HG02973 (cell line): ENCODE results near the gene PLSCR3.

ENCODE experiments used
- ATAC-seq: cut with Tn5 transposase; IDR thresholded peaks from one replicate; pipeline ENCODE4 v1.9.1; 2021; ENCODE audit warnings: moderate library complexity; ENCODE audit not compliant: unreplicated experiment

PLSCR3 gene

DNA sequence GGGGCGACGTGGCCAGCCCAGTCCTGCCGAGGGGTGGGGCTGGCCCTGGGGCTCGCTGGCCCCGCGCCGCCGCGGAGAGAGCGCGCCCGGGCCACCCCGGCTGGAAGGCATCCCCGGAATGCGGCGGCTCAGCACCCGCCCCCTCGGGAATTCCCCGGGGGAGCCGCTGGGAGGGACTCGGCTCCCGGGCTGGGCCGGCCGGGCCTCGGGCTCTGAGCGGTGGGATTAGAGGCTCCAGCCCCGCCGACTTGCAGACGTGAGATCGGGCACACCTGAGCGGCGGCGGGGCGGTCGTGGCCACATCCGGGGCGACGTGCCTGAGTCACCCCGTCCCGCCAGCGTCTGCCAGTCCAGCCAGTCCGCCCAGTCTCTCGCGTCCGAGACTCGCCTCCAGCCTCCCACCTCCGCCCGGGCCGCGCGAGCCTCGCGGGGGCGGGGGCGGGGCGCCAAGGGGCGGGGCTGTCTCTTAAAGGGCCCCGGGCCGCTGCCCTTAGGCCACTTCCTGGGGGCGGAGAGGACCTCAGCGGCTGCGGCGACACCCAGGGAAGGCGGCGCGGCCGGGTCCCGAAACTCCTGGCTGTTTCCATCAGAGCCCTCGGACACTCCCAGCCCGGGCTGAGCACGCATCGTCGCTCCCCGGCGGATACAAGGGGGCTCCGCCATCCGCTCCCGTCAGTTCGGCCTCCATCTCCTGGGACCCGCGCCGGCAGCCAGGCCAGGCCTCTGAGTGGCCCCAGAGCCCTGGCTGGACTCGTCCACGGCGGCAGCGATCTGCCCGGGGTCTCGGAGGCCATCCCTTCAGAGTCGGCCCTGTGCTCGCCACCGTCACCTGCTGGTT lies 42.4 kb downstream of the PLSCR3 start, which contains the start of gene KCTD11:
TSS of gene KCTD11 (plus strand) at position 498 of the 838 bp plus-strand sequence.
- peak; percentile 44 for ATAC-seq

DNA sequence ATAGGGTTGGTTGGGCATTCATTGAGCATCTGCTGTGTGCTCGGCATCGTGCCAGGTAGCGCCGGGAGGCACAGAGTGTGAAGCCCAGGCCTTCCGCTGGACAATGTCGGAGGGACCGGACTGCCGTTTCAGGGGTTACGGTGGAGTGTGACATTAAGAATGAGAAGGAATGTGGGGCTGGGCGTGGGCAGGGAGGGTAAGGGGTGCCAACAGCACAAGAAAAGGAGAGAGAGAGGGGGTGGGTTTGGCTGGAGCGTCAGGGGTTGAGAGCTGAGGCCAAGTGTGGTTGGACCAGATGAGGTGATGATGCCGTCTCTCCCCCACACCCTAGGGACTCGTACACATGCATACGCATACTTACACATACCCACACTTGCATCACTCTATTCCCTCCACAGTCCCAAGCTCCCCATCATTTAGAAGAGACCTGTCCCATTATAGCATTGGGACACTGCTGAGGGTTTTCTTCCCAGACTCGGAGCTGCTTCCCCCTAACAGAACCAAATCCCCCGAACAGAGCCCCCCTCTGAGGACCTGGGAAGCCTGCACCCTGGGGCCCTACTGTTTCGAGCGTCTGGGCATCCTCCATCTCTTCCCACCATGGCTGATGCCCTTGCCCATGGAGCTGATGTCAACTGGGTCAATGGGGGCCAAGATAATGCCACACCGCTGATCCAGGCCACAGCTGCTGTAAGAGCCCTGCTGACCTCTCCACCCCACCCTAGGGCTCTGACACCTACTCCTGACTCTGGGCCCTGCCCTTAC lies 45.7 kb downstream of the PLSCR3 start:
- ATAC-seq, result no peak

DNA sequence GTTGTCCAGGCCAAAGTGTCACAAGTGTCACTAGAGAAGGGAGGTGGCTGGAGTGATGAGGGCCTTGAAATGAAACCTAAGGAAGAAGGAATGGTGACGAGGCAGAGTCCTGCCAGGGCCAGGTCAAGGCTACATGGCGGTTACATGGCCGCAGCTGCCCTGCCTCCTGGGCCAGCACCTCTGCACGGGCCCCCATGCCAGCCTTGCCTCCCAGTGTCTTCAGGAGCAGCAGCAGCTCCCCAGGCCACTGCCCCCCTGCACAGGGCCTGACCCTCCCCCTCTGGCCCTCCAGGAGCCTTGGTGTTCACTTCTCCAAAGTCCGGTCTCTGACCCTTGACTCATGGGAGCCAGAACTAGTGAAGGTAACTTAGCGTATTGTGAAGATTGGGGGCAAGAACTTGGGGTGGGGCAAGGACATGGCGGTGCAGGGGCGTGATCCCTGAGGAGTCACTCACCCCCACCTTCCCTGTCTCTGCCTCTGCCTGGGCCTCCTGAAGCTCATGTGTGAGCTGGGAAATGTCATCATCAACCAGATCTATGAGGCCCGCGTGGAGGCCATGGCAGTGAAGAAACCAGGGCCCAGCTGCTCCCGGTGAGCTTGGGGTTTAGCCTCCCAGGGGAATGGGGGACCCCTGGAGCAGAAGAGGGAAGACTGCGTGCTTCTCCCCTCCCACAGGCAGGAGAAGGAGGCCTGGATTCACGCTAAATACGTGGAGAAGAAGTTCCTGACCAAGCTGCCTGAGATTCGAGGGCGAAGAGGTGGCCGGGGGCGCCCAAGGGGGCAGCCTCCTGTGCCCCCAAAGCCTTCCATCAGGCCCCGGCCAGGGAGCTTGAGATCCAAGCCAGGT lies 46.5 kb downstream of the PLSCR3 start:
- no peak for ATAC-seq

DNA sequence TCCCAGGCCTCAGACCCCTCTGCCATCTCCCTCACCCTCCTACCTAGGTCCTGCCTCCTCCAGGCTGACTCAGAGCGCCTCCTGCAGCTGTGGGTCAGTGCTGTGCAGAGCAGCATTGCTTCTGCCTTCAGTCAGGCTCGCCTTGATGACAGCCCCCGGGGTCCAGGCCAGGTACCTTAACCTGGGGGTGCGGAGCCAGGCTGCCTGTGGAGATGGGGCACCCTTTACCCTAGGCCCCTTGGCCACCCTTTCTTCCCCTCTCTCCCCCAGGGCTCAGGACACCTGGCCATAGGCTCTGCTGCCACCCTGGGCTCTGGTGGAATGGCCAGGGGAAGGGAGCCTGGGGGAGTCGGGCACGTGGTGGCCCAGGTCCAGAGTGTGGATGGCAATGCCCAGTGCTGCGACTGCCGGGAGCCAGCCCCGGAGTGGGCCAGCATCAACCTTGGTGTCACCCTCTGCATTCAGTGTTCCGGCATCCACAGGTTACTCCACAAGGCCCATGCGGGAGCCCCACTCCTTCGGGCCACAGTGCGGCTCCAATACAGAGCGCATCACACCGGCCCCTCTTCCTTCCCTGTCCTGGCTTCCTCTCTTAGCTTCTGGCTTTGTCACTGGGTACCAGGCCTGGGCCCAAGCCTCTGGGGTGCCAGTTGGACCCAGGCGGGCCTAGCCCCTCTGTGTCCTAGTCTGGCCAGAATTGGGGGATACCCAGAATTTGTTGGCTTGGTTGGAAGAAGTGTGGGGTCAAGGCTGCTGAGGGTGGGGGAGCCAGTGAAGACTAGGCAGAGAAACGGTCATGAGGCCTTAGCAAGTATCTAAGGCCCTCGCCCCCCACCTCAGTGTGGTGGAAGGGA lies 47.3 kb downstream of the PLSCR3 start:
- ATAC-seq, result no peak

DNA sequence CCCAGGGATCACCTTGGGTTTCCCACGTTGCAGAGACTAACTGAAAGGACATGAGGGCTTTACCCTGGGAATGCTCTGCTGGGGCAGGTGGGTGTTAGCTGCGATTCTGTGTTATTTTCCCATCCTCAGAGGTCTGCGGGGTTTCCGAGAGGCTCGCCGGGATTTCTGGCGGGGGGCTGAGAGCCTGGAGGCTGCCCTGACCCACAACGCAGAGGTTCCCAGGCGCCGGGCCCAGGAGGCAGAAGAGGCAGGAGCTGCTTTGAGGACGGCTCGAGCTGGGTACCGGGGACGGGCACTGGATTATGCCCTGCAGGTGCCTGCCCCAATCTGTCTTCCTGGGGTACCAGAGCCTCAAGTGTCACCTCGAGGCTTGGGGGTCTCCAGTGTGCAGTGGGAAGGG lies 51.1 kb downstream of the PLSCR3 start:
- ATAC-seq, result no peak

DNA sequence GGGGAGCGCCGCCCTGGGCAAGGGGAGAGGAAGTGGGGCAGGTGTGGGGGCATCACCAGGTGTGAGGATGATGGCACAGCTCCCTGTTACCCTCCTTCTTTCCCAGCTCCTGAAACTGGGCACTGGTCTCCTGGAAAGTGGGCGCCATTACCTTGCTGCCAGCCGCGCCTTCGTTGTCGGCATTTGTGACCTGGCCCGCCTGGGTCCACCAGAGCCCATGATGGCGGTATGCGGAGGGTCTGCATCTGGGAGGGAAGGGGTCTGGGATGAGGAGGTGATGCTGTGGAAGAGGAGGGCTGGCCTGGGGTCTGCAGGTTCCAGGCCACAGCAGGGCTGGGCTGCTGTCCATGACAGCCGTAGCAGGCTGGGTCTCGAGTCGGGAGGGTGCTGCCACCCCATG lies 52.5 kb downstream of the PLSCR3 start:
- ATAC-seq, result no peak

DNA sequence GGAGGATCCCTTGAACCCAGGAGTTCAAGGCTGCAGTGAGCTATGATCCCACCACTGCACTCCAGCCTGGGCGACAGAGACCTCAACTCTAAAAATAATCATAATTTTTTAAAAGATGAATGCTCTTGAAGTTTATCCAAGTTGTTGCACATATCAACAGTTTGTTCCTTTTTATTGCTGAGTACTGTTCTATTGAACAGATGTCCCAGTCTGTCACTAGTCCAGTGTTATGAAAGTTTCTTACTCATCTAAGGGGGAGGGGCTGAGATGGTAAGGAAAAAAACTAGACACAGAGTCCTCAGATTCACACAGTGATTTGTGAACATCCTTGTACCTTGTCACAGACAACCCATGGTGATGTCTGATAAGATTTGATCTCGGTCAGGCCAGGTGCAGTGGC lies 54.1 kb downstream of the PLSCR3 start:
- no peak for ATAC-seq
